HG02642 (cell line): ENCODE measurements around the gene EXOC1.

ENCODE experiments used
- ATAC-seq: cut with Tn5 transposase; IDR thresholded peaks from one replicate; pipeline ENCODE4 v1.9.1; 2021; ENCODE audit warnings: mild to moderate bottlenecking; ENCODE audit not compliant: unreplicated experiment, poor library complexity

The EXOC1 gene

DNA sequence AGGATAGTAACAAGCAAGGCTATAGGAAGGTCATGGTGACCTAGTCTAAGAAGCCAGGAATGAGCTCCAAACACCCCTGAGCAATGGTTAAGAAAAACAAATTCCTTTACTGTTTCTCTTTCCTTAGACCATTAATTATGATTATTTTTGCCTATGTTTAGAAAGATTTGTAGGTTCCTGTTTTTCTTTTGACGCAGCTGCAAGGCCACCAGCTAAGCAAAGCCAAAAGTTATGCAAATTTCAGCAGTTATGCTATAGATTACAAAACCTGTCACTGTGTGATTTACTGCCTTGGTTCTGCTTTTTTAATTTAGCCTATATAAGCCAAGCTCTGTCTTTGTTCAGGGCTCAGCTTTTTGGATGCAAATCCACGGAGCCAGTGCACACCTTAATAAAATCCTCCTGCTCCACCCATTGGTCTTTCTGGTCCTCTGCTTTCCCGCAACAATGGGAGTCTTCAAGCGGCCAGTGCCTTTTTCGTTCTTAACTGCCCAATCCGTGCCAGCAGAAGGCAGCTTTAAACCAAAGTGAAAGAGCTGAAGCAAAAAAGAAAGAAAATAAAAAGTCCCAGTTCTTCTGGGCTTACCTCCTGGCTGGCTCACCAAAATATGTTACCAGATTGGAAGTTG is 93.9 kb downstream of the EXOC1 start:
- peak; percentile 30 for ATAC-seq

- ATAC-seq: peak; percentile 17
These were observed 94.7 kb downstream of the EXOC1 start for GRCh38 chr4:55947912-55948725.

DNA sequence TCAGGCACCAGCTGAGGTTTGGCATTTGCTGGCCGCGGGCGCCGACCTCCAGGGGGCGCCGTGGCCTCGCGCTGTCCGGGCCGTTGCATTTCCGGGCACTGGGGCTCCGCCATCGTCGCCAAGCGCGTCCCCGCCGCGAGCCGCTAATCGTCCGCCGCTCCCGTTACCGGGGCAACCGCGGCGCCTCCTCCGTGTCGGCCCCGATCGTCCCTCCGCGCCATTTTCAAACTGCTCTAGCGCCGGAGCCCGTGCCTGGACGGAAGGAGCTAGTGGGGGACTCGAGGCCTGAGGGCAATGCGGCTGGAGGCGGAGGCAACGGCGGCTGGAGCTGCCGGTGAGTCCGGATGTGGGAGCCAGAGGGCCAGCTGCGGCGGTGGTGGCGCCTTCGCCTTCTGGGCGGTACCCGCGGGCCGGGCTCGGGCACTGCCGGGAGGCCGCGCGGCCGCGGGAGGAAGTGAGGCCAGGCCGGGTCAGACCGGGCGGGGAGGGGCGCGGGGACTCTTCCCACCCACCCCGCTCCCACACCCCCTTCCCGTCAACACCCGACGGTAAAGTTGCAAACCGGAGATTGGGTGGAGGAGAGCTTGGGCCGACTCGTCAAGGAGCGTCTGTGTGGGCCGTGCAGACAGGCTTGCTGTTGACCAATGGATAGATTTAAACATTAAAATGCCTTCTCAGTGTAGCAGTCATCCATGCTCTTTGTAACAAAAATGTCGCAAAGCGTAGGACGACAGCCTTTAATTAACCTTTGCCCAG is 95.5 kb downstream of the EXOC1 start, which contains the start of gene CEP135:
CEP135 (plus strand) TSS at position 220 of the 756 bp plus-strand sequence. CDS start 3,186 bp downstream, outside the sequence.
- peak; percentile 80 for ATAC-seq

- ATAC-seq: no peak
These were observed 96.0 kb downstream of the EXOC1 start for GRCh38 chr4:55949482-55949802.

- ATAC-seq: no peak
These were observed 97.9 kb downstream of the EXOC1 start for GRCh38 chr4:55951191-55951922.
